Gastroesophageal sphincter (tissue), 3 donors: ENCODE measurements around the gene IKZF1.

Source experiments
- CTCF ChIP-seq, 4 experiments: fragments of 200-600 bp in 2 of 4; fragments of 450-650 bp in 2 of 4; sonication (generic) in 1 of 4; IDR thresholded peaks; one replicate each; pipeline ENCODE4 v1.5.1; 2017 to 2019; ENCODE audit warnings: antibody characterized with exemption in 4 of 4, mild to moderate bottlenecking in 2 of 4, moderate library complexity in 2 of 4
- EP300 ChIP-seq: sonication (generic); formaldehyde crosslinking; IDR thresholded peaks from one replicate; pipeline ENCODE4 v1.6.1; 2017; ENCODE audit warnings: antibody characterized with exemption, mild to moderate bottlenecking
- POLR2A ChIP-seq, 2 donors: fragments of 450-650 bp; IDR thresholded peaks; one replicate each; pipeline ENCODE4 v1.6.1; 2017; ENCODE audit warnings: antibody characterized with exemption in 2 of 2, mild to moderate bottlenecking in 2 of 2, moderate library complexity in 1 of 2

GRCh38 chr7:50379082-50379481 is 74.6 kb downstream of the IKZF1 start:
- TF ChIP-seq EP300: no peak
- TF ChIP-seq POLR2A (IDR thresholded peaks at IDR 0.05): no peak
- no peak for TF ChIP-seq CTCF (IDR thresholded peaks at IDR 0.05)
